Measurements from ENCODE around the gene MAP3K9.
A peak's percentile ranks its signal among the peaks of the same experiment; 100 is the strongest.

The MAP3K9 gene

DNA sequence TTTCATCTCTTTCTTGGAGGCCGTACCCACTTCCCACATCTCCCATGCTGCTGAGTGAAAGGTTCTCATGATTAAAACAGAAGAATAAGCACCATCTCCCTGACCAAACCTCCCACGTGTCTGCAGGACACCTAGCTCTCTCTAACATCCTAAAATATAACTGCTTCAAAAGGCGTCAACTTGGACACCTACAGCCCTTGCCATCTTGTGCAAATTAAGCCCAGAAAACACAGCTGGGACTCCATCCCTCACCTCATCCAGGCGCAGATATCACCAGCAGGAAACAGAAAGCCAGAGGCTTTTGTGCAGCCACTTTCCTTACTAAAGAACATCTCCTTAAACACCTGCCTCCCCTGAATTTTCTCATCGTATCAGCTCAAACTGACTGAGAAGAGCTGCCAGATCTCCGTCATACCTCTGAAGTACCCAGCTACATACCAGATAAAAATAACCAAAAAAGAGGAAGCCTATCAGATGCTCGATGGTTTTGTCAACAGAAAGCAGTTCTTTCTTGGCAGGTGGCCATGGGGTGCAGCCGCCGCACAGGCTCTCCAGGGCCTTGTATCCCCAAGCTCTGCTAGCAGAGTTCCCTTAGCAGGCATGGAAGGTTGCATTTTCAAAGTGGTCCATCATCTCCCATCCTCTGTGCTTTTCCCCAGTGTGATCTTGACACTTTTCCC lies 28.8 kb downstream of the MAP3K9 start:
- DNase-seq, result peak; percentile 5 to 15

DNA sequence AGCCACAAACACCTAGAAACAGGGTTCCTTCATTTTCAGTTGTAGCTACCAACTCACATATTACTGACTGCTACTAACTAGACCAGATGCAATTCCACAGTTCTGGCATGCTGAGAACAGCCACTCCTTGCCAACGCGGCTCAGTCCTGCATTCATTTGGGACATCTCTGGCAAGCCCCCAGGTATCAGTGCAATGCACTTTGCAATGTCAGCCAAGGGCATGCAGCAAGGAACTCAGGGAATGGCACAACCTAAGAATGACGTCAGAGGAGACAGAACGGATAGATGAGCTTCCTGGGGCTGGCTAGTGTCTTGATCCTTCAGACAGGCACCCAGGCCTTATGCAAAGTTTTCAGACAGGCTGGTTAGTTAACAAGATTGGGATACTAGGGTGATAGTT lies 29.6 kb downstream of the MAP3K9 start:
- no peak for DNase-seq

DNA sequence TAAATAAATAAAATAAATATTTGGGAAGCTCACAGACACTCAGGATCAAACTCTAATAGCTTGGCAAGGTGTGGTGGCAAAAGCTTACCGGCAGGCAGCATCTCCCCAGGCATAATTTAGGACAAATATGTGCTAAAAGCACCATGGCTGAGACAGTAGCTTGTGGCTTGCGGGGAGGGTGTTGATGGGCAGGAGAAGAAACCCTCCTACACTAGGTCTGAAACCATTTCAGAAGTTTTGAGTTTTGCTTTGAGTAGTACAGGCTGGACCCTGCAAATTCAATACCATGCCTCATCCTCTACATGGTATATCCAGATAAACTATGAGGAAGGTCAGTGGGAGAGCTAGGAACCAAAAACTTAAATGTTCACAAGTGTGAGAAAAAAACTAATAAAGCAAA lies 33.1 kb downstream of the MAP3K9 start:
- DNase-seq, result no peak

DNA sequence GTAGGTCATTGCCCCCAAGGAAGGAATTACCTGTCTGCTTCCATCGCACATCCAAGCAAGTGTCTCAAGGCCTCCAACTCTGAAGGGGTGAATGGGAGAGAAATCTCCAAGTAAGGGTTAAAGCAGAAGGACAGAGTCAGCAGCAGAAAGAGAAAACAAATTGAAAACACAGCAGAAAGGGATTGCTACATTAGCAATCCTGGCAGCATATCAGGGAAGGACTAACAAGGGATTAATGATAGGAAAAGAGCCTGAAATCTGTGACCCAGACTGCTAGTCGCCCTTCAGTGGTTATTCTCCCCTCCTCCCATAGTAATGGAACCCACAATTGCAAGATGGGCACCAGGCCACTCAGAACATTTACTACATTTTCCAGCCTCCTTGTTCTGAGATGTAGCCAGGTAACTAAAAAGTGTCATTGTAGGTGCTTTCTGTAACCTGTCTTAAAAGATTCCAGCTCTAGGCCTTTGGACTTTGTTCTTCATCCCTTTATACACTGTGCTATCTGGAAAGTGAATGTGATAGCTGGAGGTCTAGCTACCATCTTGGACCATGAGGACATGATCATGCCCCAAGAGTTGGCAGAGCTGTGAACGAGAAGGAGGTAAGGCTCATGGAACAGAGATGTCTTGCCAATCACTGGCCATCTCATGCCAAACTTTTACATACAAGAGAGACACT lies 36.0 kb downstream of the MAP3K9 start:
- DNase-seq, result no peak

DNA sequence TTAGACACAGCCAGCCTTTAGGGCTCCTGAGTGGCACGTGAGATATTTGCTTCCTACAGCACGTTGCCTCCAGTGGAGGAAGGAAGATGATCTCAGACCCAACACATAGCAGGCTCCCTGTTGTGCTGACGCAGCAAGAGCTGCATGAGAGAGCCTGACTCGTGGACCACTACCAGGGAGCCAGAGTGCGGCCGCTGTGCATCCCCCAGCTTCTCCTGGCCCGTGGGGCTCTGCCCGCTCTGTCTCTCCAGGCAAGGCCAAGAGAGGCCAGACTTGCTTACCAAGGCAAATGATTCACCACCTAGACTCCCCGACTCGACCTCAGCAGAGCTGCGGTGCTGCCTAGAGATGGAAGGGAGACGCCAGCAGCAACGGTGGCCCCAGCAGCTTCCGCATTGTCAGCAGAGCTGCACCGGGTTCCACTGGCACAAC lies 37.5 kb downstream of the MAP3K9 start:
- no peak for DNase-seq

DNA sequence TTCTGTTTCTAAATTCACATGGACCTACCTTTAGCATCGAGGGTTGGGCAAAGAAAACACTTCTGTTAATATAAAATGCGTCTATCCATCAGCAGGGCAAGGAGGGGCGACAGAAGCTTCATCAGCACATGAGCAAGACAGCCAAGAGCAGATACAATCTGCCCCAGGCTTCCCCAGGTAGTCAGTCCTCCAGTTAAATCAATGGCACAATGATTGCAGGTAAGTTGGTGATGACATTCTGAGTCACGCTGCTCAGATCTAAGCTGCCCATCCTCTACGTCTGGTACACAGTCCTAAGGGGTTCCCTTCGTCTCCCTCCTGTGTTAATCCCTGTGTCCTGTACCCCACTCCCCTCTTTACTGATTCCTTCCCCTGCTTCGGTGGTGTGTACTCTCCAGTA lies 38.8 kb downstream of the MAP3K9 start:
- no peak for DNase-seq

DNA sequence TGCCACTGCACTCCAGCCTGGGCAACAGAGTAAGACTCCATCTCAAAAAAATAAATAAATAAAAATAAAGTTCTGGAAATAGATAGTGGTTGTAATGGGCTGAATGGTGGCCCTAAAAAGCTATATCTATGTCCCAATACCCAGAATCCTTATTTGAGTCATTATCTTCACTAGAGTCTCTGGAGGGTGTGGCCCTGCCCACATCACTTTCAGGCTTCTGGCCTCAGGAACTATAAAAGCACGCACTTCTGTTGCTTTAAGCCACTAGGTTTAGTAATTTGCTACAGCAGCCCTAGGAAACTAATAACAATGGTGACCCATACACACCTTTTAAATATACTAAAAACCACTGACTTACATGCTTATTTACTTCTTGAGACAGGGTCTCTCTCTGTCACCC lies 49.9 kb downstream of the MAP3K9 start:
- DNase-seq, result no peak

DNA sequence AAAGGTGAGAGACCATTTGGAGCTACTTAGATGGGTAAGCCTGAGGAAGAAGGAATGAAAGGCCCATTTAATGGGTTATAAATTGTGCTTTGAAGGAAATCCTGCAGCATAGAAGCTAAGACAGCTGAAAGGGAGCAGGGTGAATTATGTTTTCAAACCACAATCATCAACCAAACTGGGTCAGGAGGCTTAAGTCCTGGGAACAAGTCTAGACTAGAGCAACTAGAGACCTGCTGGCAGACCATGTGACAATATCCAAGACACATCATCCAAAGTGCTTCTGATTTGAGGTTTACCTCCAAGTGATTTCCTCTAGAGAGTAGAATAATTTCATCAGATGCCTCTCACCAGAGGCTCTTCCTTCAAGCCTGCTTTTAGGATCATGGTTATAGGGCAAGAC lies 53.7 kb downstream of the MAP3K9 start:
- DNase-seq, result no peak

DNA sequence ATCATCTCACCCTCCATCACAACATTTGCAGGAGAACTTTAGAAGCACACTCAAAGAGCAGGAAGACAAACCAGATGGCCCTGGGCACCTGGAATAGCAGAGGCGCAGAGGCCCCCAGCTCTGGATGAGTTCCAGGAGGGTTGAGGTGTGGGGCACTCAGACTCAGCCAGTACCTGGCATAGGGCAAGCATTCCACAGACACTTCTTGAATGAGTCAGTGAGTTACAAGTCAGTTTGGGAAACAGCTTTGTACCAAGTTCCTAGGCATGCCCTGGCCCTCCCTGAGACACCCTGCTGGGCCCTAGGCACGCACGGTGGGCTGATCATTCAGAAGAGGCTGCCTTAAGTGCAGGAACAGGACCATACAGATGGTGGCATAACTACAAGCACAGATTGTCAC lies 54.3 kb downstream of the MAP3K9 start:
- no peak for DNase-seq

DNA sequence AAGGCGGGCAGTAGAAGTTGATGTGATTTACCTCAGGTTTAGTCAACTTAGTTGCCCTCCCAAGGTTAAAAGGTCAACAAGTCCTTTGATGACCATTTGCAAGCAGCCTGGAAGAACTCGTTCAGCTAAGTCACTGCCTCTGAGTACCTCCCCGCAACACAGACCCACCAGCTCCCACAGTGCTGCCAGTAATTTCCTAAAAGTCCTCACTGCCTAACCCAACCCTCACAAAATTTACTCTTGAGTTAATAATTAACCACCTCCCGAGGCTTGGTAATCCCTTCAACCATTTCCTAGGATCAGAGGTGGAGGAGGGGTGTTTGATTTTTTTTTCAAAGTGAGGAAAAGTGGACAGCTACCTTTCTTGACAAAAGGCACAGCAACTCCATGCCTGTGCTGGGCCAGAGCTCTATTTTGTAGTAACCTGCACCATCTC lies 55.8 kb downstream of the MAP3K9 start:
- no peak for DNase-seq

DNA sequence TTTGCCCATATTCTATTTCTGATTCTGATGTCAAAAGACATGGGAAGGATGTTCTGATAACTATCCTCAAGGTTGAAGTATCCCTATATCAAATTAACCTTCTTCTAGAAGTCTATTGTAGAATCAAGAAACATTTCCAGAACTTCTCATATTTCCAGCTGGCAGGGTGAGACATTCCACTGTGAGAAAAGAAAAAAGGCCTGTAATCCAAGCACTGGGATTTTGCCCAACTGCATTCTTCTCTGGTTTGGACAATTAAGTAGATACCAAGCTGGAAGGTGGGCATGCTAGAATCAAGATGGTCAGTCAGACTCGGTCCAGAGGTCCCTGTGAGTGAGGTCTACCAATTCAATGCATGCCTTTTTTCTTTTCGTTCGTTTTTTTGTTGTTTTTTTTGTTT lies 60.9 kb downstream of the MAP3K9 start:
- no peak for DNase-seq

DNA sequence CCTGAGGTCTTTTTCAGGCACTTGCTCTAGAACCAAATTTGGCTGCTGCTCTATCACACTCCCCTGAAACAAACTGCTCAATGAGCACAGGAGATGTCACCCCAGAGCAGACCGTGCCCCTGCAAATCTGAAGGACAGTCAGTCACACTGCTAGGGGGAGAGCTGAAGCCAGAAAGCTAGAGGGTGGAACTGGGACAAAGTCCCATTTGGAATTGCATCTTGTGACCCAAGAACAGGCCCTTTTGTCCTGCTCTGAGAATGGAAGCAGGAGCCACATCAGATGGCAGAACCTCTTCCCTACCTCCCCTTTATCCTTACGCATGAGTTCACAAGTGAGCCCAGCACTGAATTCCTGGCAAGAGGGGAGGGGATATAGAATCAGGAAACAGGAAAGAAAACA lies 64.7 kb downstream of the MAP3K9 start:
- DNase-seq, result no peak

DNA sequence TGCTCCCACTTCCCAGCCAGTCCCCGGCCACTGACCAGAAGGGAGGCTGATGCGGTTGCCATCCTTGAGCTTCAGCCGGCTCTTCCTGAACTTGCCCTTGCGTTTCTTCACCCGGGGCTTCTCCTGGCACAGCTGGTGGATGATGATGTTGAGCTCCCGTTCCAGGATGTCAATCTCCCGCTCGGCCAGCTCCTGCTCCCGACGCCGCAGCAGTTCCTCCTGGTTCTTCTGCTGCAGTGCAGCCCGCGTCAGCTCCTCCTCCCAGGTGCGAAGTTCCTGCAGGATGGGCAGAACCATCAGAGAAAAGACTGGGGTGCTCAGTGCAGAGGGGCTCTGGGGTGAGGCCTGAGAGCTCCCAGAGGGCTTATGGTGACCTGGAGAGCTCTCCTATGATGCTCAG lies 67.0 kb downstream of the MAP3K9 start:
- no peak for DNase-seq

DNA sequence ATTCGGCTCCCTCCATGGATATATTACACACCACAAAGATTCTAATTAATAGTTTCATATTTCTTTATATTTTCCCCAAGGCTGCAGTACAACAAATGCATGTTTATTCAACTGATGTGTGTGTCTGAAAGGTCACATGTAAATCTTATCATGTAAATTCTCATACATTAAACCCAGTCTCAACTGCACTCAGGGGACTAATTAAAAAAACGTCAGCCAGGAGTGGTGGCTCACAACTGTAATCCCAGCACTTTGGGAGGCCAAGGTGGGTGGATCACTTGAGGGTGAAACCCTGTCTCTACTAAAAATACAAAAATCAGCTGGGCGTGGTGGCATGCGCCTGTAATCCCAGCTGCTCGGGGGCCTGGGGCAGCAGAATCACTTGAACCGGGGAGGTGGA lies 67.8 kb downstream of the MAP3K9 start:
- DNase-seq, result no peak

DNA sequence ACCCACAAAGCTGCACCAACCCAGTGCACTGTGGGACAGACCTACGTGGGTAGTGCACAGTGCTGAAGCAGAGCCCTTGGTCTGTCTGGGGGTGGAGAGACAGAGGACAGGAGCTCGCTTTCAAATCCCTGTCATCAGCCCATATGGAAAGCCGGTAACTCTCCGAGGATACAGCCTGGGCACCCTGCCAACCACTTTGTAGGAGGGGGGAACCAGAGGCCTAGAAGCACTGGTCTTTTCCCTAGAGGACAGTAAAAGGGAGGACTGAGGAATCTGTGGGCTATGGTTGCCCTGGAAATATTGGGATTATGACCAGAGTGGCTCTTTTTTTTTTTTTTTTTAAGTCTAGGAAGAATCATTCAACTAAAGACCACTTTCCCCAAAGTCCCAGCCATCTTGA lies 74.3 kb downstream of the MAP3K9 start:
- DNase-seq, result peak; percentile 36 to 38

DNA sequence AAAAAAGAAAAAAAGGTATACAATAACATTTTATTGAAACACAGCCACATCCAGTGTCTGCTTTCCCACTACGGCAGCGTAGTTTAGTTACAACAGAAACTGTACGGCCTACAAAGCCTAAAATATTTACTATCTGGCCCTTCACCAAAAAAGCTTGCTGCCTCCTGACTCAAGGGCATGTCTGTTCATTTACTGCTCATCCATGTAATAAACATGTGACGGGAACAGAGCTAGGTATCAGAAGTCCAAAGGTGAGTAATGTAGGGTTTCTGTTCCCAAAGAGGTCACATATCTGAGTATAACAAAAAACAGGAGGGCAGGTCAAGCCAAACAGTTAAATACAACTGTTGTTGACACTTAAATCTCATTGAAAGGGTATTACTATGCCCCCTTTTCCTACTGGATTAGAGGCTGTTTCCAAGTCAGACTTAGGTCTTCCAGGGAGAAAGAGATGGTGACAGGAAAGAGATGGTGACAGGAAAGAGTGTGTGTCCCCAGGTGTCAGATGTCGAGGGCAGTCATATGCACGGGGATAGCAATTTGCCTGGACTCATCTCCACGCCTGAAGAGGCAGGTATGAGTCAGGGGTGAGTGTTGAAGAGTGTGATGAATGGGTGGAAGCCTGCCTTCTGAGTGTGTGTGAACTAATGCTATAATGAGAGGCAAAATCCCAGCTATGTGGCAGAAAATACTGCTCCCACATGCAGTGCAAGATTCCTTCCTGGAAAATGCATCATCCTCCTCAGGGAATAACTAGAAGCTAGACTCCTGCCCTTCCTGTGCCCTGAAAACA lies 77.7 kb downstream of the MAP3K9 start:
- DNase-seq, result no peak

DNA sequence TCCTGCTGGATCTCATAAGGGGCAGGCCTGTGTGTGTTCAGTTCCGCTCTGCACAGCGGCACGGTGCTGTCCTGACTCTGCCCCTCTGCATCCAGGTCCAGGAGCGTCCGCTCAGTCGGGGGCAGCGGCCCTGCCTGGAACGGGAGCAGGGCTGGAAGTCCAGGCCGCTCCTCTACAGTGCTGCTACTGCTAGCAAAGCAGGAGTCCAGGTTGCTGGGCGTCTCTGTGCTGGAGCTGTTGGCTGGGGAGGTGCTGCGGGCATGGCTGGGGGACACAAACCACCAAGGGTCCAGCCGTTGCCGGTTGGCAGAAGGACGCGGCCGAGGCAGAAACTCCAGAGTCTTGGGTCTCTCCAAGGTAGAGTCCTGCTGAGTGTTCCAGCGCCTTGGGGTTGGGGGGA lies 78.9 kb downstream of the MAP3K9 start:
- no peak for DNase-seq

DNA sequence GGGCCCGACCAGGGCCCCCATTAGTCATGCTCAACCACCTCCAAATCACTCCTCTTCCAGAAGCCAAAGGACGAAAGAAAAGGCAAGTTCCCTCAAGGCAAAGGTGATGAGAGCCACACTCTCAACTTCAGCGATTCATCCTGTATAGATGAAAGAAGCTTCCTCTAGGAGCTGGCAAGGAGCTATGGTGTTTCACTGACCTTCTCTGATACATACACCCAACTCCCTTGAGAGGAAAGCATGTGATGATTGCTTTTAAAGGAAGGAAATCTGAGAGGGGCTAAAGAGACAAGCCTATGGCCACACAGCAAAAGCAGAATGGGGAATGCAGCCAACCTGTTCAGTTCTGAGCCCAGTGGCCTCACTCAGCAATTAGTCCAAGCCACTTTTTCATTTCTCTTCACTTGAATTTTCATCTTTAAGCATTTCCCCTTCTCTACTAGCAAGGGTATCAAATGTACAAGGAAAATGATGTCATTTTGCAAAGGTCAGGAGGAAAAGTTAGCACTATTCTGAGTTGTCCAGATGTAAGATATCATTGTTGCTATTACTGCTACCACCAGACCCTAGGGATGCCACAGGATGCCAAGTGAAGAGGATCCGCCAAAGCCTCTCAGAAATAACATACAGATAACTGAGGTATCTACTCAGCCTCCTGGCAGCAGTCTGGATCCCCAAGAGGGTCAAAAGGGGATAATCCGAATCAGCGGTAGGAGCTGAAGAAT lies 82.5 kb downstream of the MAP3K9 start:
- DNase-seq, result no peak

DNA sequence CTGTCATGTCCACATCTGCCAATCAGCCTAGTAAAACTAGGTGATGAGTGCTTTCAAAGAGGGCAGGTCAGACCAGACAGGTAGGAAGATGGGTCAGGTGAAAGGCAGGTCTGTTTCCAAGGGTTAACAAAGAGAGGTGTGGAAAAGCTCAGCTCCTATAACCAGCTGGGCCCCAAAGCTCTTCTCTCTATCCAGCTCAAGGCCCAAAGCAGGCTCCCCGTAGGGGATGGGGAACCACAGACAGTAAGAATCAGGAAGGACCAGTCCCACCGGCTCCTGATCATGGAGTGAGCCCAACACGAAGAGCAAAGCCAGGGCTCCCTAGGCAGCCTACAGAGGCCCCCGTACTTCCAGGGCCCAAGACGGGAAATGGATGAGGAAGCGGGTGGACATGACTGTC lies 84.4 kb downstream of the MAP3K9 start:
- DNase-seq, result no peak

DNA sequence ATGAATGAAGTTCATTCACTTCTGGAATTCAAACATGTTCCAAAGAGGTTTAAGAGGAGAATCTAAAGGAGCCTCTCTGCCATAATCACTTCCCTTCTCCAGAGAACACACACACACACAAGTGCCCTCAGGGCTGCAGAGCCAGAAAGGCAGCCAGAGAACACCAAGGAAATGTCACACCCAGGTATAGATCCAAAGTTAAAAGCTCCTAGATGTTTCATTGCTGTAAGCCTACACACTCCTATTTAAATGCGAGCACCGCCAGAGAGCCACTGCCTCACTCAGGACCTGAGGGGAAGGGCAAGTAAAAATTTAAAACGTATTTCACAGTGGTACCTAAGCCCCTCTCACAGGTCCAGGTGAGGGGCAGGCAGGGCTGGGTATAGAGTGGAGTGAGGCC lies 85.2 kb downstream of the MAP3K9 start:
- DNase-seq, result no peak

DNA sequence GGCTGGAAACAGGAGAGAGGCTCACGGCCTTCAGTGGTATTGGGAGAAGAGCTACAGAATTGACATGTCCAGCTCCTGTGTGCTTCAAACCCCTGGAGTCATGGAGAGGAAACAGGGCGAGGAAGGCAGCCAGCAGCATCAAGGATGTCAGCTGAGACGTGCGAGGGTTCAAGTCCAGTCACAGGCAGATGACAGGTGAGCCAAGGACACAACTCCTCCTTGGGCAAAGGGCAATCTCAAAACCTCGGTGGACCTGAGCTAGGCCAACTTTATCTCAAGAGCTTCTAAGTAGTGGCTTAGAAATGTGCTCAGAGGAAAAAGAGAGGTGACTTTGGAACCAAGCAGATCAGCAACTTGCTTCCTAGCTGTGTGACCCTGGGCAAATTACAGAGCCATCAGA lies 86.0 kb downstream of the MAP3K9 start:
- DNase-seq, result no peak

DNA sequence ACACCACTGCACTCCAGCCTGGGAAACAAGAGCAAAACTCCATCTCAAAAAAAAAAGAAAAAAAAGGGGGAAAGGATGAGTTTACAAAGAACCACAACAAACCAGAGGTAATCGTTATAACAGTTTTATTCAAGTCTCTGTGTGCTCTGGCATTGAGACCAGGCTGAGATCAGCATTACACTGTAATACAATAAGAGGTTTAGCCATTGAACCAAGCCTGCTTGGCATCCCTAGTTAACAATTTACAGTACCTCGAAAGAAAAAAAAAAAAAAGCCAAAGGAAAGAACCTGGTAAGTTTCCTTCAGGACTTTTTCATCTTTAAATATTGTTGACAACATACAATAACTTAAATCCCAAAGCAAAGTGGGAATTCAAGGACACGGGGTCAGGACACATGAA lies 86.9 kb downstream of the MAP3K9 start:
- no peak for DNase-seq

DNA sequence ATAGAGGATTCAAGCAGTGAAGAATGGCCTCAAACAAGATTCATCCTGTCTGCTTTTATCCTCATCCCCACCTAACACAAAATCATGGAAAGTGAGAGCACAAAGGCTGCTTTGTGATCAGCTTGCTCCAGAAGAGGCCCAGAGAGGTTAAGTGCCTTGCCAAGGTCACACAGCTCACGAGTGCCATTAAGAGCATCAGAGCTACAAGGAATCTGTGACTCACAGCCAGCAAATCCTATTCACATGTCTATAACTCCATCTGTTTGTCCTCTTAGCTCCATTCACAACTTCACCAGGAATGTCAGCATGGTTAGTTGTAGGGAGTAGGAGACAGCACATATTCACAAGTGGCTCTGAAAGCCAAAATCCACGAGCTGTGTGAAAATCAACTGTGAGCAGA lies 87.8 kb downstream of the MAP3K9 start:
- no peak for DNase-seq
